Adrenal gland (tissue), 5 donors: Measurements from ENCODE around the gene MAN1A2.

Source experiments
- CTCF ChIP-seq, 6 experiments: fragments of 450-650 bp in 4 of 6; fragments of 200-600 bp in 2 of 6; sonication (generic) in 1 of 6; IDR thresholded peaks; 1 replicate in 5 of 6; 2 replicates in 1 of 6; pipeline versions ENCODE4 v1.5.1 to v1.8.0; 2016 to 2021; ENCODE audit warnings: antibody characterized with exemption in 6 of 6, mild to moderate bottlenecking in 2 of 6, moderate library complexity in 1 of 6
- POLR2A ChIP-seq, 2 donors: fragments of 450-650 bp; IDR thresholded peaks; one replicate each; pipeline ENCODE4 v1.6.1; 2017; ENCODE audit warnings: antibody characterized with exemption in 2 of 2, mild to moderate bottlenecking in 2 of 2, moderate library complexity in 1 of 2
- donor health status: DM: no; HTN: no; CAD: no.

- TF ChIP-seq CTCF (IDR thresholded peaks at IDR 0.05) (no peak), POLR2A (IDR thresholded peaks at IDR 0.05) (no peak)
Observed at GRCh38 chr1:117347907-117348306, 19.3 kb upstream of the MAN1A2 start.
